ENCODE results near the gene GPR62. TPM values are rescaled to one million over a fixed set of nuclear protein-coding genes. Genes with fewer than 3 reads are reported as not detected.

Gene GPR62
- under 1 TPM; 0.41 to 0.97 TPM for total RNA-seq

DNA sequence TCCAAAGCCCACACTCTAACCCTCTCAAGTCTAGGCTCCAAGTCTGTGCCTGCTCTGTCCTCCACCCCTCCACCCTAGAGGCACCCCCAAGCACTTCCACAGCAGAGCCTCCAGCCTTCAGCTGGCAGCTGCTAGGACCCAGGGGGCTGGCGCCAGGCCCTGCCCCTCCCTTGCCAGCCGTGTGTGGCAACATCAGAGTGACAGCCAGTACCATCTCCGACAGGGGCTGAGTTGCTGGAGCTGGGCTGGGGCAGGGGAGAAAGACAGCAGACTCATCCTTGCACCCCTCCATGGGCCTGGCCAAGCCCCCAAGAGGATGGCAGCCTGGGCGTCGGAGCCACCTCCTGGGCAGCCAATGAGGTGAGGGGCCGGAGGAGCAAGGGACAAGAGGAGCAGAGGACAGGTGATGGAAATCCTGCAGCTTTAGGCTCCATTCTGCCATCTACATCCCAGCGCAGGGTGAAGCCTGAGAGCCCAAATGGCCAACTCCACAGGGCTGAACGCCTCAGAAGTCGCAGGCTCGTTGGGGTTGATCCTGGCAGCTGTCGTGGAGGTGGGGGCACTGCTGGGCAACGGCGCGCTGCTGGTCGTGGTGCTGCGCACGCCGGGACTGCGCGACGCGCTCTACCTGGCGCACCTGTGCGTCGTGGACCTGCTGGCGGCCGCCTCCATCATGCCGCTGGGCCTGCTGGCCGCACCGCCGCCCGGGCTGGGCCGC lies at the start of gene GPR62:
TSS of gene GPR62 (plus strand) at position 207 of the 718 bp plus-strand sequence. CDS start at position 479, 272 bp downstream.
- TF ChIP-seq POLR2A (IDR thresholded peaks at IDR 0.05) (no peak), POLR2AphosphoS5 (IDR thresholded peaks at IDR 0.05) (no peak), CTCF (IDR thresholded peaks at IDR 0.05) (no peak)
- Histone ChIP-seq H3K4me3 (peak within 1 kb of the TSS; percentile 29 to 35), H3K36me3 (no peaks in the 10 kb centered on the region), H3K27me3 (replicated peaks; ENCODE audit: insufficient read depth) (no peaks in the 10 kb centered on the region), H3K27ac (peak within 1 kb of the TSS; percentile 69 to 73), H3K9me3 (no peaks in the 10 kb centered on the region), H3K4me1 (replicated peaks) (peaks cover 8% of the 10 kb centered on the region)
- WGBS: 39% methylated on average over 31 of the region's 33 CpGs
- no peak for DNase-seq (ENCODE audit: low spot score)
- intact Hi-C loops (cut with DNase I): no loop called here

- DNase-seq (ENCODE audit: low spot score): no peak
- Histone ChIP-seq H3K4me1 (replicated peaks) (no peaks in the 10 kb centered on the region), H3K27ac (no peak overlapping the region), H3K9me3 (no peaks in the 10 kb centered on the region), H3K4me3 (no peak overlapping the region), H3K27me3 (replicated peaks; ENCODE audit: insufficient read depth) (no peaks in the 10 kb centered on the region), H3K36me3 (no peaks in the 10 kb centered on the region)
- WGBS: 64% methylated on average over 4 of the region's 4 CpGs
- intact Hi-C loops (cut with DNase I): no loop called here
- TF ChIP-seq POLR2AphosphoS5 (IDR thresholded peaks at IDR 0.05) (no peak), POLR2A (IDR thresholded peaks at IDR 0.05) (no peak), CTCF (IDR thresholded peaks at IDR 0.05) (no peak)
These were observed 47.2 kb upstream of the GPR62 start for GRCh38 chr3:51908026-51908425.

DNA sequence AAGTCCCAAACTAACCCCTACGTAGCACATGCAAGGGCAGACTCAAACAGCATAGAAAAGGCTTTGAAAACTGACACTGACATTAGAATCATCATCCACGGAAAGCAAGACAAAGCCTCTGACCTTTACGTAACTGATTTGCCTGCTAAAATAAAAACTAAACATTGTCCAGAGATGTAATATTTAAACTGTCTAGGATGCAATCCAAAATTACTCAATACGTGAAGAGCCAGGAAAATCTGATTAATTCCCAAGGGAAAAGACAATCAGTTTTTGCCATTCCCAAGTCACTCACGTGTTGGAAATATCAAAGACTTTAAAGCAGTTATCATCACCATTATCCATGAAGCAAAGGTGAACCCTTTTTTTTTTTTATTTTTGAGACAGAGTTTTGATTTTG lies 38.8 kb upstream of the GPR62 start:
- Histone ChIP-seq H3K27ac (no peak overlapping the region), H3K27me3 (replicated peaks; ENCODE audit: insufficient read depth) (no peaks in the 10 kb centered on the region), H3K36me3 (no peaks in the 10 kb centered on the region), H3K4me3 (no peak overlapping the region), H3K4me1 (replicated peaks) (no peaks in the 10 kb centered on the region), H3K9me3 (no peaks in the 10 kb centered on the region)
- intact Hi-C loops (cut with DNase I): no loop called here
- DNase-seq (ENCODE audit: low spot score): no peak
- 55% methylated on average over 5 of the region's 5 CpGs for WGBS
- TF ChIP-seq POLR2AphosphoS5 (IDR thresholded peaks at IDR 0.05): no peak
- no peak for TF ChIP-seq POLR2A (IDR thresholded peaks at IDR 0.05)
- no peak for TF ChIP-seq CTCF (IDR thresholded peaks at IDR 0.05)

DNA sequence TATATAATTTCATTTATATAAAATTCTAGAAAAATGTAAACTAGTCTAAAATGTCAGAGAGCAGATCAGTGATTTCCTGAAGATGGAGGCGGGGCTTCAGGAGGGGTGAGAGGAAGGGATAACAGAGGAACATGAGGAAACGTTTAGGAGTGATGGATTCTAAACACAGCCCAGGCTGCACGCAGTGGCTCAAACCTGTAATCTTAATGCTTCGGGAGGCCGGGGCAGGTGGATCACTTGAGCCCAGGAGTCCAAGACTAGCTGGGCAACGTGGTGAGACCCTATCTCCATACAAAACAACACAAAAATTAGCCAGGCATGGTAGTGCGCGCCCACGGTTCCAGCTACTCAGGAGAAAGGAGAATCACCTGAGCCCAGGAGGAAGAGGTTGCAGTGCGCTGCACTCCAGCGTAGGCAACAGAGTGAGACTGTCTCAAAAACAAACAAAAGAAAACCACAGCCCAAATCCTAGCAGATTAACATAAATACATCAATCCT lies 34.1 kb upstream of the GPR62 start:
- H3K27me3 ChIP-seq (replicated peaks; ENCODE audit: insufficient read depth): no peaks in the 10 kb centered on the region
- DNase-seq (ENCODE audit: low spot score): no peak
- H3K27ac ChIP-seq: no peak overlapping the region
- no peak for TF ChIP-seq POLR2A (IDR thresholded peaks at IDR 0.05)
- TF ChIP-seq POLR2AphosphoS5 (IDR thresholded peaks at IDR 0.05): no peak
- TF ChIP-seq CTCF (IDR thresholded peaks at IDR 0.05): no peak
- H3K9me3 ChIP-seq: no peaks in the 10 kb centered on the region
- no peaks in the 10 kb centered on the region for H3K4me1 ChIP-seq (replicated peaks)
- H3K36me3 ChIP-seq: no peaks in the 10 kb centered on the region
- intact Hi-C loops (cut with DNase I): no loop called here
- WGBS: 70% methylated on average over 11 of the region's 11 CpGs
- H3K4me3 ChIP-seq: no peak overlapping the region

Data from prostate gland (tissue), 2 donors.